Spleen (tissue), 7 donors: ENCODE data around the gene SH3BP1.

Experiments
- CTCF ChIP-seq, 11 experiments: fragments of 200-600 bp in 7 of 11; fragments of 450-650 bp in 4 of 11; sonication (generic) in 4 of 11; IDR thresholded peaks in 8 of 11; conservative IDR thresholded peaks in 3 of 11; 1 replicate in 7 of 11; 2 replicates in 4 of 11; pipeline versions ENCODE4 v1.4.0 to v1.8.0; 2016 to 2021; ENCODE audit warnings: antibody characterized with exemption in 11 of 11, inconsistent platforms in 4 of 11, mild to moderate bottlenecking in 1 of 11
- POLR2A ChIP-seq, 3 donors: fragments of 450-650 bp; IDR thresholded peaks; one replicate each; pipeline ENCODE4 v1.5.1; 2017; ENCODE audit warnings: antibody characterized with exemption in 3 of 3, mild to moderate bottlenecking in 1 of 3
- POLR2AphosphoS5 ChIP-seq, 3 donors: sonication (generic); formaldehyde crosslinking; IDR thresholded peaks; one replicate each; pipeline ENCODE4 v1.5.1; 2017; ENCODE audit warnings: antibody characterized with exemption in 3 of 3
- donor health status: DM: no; HTN: no; CAD: no; lungs with moderate emphysema.
- donor health status: DM: no; HTN: no; CAD: no.
- donor health status: DM: no; HTN: no; CAD: no.

- no peak for TF ChIP-seq CTCF (IDR thresholded peaks at IDR 0.05 in 8 of 11, conservative IDR thresholded peaks at IDR 0.05 in 3 of 11)
- TF ChIP-seq POLR2AphosphoS5 (IDR thresholded peaks at IDR 0.05) = peak; percentile 43 to 64 (median 44)
- TF ChIP-seq POLR2A (IDR thresholded peaks at IDR 0.05) = no peak
Observed at GRCh38 chr22:37618072-37618656, 21.3 kb upstream of the SH3BP1 start.
